HG03280 (cell line): ENCODE data around the gene TRAF3IP1.
"Not testable (repeated sequence)": the region's sequence is repeated elsewhere in the genome, so short reads cannot be mapped to it uniquely, and the experiment has no call there.

Experiments used
- ATAC-seq: cut with Tn5 transposase; IDR thresholded peaks from one replicate; pipeline ENCODE4 v1.9.1; 2021; ENCODE audit warnings: mild to moderate bottlenecking, moderate library complexity; ENCODE audit not compliant: unreplicated experiment

The TRAF3IP1 gene

DNA sequence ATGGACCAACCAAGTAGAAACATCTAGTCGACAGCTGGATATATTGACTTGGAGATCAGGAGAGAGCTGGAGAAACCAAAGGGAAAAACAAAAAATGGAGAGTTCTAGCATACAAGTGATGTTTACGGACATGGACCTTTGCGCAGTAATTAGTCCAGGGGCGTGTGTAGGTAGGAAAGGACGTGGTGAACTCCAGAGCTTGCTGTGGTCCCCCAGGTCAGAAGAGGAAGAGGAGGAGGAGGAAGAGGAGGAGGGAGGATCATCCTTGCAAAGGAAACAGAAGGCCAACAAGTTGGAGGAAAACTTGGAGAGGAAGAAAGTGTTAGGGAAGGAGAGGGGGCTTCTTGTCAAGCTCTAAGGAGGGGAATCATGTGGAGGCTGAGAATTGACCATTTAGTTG lies 17.5 kb downstream of the TRAF3IP1 start:
- ATAC-seq: no peak

DNA sequence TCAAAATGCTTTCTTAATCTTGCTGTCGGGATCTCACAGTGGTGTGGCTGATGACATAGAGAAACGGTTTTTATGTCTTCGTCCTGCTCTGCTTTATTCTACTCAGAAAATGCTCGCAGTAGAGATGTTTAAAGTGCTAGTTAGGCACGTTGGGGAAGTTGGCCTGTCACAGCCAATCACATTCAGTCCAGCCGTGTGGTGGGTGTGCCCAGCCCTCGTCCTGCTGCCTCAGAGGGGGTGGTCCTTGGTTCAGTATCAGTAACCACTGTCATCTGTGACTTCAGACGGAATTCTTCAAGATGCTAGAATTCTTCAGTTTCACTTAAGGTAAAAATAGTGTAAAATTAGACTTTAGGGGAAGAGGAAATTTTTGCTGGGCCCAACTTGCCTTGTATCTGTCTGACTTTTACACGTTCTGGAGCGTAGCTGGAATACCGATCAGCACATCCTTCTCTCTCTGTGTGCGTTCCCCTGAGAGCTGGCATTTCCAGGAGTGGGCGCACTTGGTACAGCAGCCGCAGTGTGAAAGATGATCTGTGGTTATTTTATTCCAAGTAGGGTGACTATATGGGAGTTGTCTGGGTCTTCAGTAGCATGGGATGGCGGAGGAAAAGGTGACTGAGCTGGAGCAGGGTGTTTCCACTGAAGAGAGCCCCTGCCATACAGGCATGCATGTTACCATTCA lies 18.5 kb downstream of the TRAF3IP1 start:
- ATAC-seq: no peak

DNA sequence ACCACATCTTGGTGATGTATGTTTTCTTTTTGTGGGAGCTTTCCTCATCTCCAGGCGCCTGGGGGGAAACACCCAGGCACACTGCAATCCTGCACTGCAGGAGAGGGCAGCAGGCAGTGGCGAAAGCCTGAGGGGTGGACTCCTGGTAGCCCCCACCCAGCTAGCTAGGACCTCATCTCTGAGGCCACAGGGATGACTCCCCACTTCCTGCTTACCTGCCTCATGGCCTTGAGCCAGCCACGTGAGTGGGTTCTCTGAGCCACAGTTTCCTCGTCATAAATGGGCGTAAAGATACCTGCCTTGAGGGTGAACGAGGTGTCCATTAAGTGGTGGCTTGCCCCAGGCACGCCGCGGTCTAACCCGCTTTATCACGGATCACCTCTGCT lies 19.1 kb downstream of the TRAF3IP1 start:
- no peak for ATAC-seq

DNA sequence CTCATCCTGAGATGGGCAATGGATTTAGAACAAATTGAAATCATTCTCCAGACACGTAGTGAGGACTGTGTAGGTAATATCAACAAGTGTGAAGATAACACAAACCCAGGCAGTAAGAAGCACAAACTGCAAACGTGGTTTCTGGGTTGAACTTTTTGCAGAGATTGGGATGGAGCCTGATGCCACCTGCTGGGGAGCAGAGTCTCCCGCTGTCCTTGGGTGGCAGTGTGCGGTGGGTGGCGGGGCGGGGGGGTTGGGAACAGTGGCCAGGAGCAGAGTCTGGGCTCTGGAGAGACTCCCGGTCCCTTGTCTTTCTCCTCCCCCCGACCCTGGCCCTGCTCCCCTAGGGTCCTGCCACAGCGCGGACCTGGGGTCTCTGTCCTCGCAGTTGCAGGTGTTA lies 19.5 kb downstream of the TRAF3IP1 start:
- ATAC-seq: no peak

DNA sequence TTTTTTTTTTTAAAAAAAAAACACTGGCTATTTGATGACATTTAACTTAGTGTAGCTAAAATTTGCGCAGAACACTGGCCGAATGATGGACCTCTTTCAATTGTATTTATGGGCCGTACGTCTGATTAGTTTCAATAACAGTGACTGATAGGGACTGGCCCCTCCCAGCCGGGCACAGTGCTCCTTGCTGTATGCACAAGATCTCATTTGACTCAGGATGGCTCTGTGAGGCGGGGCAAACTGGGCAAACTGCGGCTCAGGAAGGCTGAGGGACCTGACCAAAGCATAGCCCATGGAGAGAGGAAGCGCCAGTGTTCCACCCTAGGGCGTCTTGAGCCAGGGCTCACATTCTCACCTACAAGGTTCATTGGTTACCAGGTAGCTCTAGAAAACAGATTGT lies 21.2 kb downstream of the TRAF3IP1 start:
- no peak for ATAC-seq

DNA sequence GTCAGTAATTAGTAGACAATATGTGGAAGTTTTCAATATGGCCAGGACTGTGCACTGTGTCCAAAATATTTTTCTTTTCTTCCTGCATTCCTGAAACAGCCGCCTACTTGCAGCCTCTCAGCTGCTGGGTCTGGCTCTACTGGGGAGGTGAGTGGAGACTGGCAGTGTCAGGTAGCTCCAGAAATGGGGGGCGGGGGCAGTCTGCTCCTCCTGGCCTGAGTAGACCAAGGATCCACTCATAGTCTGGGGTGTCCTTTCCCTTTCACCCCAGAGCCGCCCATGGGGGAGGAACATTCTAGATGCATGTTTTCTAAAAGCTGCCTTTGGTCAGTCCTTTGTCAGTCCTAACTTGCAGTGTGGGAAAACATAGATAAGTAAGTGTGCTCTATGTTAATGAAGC lies 23.7 kb downstream of the TRAF3IP1 start:
- no peak for ATAC-seq

DNA sequence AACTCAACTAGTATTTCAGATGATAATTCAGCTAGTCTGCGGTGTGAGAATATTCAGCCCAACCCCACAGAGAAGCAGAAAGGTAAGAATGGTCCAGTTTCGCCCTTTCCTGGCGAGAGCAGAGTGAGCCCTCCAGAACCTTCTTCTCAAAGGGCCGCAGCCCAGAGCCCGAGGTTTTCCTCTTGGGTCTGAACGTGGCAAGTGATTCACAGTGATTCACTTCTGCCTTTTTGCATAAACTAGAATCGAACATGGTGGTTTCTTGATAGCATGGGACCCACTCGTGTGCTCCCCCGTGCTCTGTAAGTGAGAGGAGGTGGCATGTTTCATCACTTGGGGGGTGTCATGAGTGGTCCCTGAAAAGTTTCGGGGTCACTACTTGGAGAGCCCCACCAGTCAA lies 24.2 kb downstream of the TRAF3IP1 start:
- no peak for ATAC-seq

DNA sequence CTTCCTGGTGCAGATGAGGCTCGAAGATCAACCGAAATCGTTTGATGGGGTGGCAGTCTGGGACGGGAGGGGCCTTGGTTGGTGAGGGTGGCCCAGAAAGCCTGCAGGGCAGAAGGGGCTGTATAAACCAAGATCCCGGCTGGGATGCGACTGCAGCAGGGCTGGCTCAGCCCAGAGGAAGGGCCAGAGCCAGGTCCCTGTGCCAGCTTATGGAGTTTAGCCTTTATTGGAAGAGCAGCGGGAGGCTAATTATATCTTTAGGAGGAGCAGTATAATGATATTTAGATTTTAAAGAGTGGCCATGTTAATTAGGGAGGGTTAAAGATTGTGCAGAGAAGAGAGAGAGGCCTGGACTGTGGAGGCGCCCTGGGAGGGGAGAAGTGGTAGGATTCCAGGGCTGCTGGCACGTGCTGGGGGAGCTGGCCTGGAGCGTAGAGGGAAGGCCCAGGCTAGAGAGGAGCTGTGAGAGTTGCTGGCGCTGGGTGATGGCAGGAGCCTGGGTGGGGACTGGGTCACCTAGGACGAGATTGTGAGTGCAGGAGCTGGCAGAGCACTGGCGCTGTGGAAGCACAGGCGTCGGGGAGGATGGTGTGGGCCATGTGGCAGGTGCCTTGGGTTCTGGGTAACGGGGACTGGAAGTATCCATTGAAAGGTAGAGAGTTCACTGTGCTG lies 25.1 kb downstream of the TRAF3IP1 start:
- ATAC-seq: no peak

DNA sequence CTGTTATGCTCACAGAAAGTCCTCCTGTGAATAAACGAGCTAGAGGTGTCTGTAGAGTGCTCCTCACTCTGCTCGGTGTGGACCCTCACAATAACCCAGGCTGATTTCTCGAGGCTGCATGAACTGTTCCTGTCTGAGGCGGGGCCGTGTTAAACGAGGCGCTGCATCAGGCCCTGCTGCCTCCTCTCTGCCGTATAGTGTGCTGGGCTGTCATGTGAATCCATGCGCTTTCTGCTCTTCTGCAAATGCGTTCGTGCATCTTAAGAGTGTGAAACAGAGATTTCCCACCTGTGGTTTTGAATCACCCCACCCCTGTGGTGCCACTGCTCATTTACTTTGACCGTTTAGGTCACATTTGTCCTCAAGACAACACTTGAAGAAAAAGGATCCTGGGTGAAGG lies 26.2 kb downstream of the TRAF3IP1 start:
- ATAC-seq: no peak

DNA sequence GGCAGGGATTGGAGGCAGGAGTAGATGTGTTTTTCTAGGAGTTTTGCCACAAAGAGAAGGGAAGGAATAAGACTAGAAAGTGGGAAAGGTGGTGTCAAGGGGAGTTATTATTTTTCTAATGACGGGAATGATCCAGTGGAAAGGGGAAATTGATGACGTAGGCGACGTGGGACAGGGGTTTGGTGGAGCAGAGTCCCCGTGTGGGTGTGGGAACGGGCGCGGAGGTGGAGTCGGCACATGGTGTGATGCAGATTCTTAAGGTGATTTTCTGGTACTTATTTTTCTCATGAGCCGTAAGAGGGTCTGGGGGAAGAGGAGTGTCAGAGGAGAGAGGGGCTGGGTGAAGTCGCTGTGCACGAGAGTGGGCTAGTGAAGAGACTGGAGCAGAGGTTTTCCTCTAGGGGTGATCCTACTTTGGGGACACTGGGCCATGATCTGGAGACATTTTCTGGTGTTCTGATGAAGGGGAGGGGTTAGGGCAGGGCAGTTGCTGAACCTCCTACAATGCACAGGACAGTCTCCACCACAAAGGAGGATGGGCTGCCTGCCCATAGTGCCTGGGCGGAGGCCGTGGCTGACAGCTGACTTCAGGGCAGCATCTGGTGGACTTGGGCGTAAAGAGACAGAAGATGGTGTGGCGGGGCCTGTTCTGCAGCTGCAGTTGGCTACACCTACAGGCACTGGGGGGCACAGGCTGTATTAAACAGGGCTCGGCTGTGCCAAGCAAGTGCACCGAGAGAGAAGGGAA lies 30.0 kb downstream of the TRAF3IP1 start:
- ATAC-seq: no peak

DNA sequence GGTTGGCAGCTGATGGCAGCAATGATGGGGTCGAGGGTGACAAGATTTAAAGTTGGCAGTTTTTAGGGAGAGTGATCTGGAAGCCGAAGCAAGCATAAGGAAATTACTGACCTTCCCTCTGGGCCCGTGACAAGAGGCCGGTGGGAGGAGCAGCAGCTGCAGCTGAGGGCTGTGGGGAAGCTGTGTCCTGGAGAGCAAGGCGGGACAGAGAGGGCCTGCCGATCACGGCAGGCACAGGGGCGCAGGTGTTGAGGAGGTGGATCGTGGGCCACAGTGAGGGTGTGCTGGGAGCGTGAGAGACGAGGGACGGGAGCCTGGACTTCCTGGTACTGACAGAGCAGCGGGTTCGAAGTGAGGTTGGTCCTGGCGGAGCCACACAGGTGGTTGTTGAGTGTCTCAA lies 31.0 kb downstream of the TRAF3IP1 start:
- ATAC-seq: no peak

DNA sequence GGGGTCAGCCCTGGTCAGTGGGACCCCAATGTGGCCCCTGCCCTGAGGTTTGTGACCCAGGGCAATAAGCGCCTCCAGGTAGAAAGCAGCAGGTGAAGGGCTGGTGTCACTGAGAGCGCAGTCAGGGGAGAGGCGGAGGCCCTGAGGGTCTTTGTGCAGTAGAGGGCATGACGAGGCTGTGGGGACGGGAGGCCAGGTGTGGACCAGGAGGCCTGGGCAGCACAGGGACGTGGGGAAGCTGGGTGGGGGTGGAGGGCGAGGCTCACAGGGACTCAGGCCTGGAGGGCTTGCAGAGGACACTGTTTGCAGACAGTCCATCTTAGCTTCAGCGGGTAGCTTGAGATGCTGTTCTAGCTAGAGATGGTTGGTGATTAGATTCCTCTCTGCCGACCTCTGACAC lies 32.0 kb downstream of the TRAF3IP1 start:
- no peak for ATAC-seq

DNA sequence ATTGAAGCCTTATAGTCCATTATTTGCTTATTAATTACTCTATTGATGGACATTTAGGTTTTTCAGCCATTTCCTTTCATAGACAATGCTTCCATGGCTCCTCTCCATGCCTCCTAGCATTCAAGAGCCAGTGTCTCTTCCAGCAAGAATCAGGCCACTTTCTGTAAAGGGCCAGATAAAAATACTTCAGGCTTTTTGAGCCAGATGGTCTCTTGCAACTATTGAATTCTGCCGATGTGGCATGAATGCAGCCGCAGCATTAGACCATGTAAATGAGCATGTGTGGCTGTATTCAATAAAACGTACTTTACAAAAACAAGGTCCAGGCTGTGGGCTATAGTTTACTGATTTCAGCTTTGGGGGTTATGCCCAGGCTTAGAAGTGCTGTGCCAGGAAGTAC lies 38.5 kb downstream of the TRAF3IP1 start:
- ATAC-seq: no peak

DNA sequence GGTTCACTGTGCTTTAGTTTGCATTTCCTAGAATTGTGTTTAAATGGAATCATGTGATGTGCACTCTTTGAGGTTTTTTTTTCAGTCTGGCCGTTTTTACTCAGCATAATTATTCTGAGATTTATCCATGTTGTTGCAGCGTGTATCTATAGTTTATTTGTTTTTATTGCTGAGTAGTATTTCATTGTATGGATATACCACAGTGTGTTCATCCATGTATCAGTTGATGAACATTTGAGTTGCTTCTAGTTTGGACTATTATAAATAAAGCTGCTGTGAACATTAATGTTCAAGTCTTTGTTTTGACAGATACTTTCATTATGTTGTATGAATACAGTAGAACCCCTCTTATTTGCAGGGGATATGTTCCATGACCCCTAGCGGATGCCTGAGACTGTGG lies 39.1 kb downstream of the TRAF3IP1 start:
- ATAC-seq: no peak

DNA sequence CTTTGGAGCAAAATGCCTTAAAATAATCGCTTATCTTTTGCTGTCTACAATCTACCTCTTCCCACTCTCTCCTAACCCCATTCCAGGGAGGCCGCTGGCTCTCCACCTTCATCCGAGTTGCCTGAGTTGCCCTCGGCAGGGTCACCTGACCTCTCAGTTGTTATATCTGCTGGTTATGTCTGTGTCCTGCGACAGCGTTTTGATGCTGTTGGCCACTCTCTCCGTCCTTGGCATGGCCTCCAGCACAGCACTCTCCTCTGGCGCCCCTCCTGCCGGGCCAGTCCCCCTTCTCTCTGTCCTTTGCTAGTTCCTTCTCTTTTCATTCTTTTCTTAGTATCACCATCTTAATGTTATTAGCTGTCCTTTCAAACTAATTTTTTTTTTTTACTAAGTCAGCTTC lies 41.6 kb downstream of the TRAF3IP1 start:
- no peak for ATAC-seq

DNA sequence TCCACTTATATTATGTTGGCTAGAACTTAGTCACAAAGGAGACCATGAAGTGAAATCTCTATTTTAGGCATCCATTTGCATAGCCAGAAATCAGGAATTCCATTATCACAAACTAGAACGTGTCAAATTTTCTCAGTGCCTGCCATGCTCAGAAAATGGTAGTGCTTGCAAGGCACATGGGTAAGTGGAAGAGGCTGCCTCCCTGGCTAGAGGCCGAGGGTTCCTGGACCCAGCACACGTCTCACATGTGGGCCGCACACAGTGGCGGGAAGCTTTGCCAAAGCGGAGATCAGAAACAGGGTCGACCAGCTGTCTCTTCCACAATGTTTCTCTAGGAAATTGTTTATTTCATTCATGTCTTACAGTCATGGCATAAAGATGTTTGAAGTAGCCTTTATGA lies 42.3 kb downstream of the TRAF3IP1 start:
- no peak for ATAC-seq

DNA sequence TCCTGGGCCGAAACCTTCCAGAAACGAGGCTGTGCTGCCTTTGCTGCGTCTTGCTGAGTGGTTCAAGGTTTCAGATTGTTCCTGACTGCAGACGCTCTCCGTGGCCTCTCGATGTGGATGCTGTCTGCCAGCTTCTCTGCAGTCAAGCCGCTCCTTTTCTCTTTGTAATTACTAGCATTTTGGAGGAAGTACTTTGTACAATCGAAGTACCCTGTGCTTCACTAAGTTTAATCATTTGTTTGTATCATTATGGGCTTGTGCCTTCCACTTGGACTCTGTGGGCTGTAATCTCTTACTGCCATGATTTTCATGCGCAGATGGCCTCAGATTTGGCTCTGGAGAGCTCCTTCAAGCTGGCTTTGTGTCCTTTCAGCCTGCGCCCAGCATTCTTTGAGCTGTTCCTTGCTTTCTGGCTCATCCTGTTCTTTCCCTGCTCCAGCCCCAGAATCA lies 49.3 kb downstream of the TRAF3IP1 start:
- ATAC-seq: no peak

DNA sequence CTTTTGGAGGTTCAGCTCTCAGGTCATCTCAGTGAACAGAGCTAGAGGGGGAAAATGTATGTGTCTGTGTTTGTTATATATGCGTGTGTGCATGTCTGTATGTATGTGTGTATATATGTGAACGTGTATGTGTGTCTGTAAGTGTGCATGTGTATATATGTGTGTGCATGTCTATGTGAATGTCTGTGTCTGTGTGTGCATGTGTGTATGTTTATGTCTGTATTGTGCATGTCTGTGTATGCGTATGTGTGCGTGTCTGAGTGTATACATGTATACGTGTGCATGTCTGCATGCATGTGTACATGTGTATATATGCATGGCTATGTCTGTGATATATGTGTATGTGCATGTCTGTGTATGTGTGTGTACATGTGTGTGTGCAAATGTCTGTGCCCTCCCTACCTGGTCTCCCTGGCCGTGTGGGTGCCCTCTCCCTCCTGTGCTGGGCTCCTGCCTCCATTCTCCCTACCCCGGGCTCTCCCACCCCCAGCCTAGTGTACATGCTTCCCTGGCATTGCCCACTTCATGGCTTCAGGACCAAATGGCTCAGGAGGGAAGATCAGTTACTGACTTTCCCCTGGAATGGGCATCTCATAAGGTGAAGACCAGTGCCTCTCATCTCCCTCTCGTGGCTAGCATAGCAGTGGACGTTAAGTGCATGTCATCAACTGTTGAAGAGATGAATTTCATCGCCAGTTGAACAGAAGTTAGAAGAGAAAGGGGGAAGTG lies 49.9 kb downstream of the TRAF3IP1 start:
- no peak for ATAC-seq

DNA sequence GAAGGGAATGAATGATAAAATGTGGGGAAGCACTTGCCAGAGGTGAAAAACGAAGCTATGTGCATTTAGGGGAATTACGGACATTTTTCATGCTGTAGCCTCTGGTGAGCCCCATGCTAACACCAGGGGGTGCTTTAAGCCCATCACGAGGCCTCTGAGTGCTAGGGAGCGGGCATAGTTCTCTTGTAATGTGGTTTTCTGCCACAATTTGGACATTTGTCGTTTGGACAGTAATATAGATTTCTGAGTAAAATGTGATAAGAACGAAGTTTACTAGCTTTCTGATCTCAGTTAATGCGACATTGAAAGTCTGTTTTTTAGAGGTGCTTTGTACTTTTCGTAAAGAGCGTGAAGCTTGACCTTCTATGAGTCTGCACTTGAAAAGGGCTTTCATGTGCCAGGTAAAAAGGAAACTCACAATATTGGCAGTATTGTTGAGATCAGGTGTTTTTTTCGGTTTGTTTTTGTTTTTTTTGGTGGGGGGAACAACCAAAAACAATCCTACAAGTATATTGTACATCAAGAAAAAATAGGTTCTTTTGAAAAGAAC lies 50.6 kb downstream of the TRAF3IP1 start:
- peak; percentile 60 for ATAC-seq

DNA sequence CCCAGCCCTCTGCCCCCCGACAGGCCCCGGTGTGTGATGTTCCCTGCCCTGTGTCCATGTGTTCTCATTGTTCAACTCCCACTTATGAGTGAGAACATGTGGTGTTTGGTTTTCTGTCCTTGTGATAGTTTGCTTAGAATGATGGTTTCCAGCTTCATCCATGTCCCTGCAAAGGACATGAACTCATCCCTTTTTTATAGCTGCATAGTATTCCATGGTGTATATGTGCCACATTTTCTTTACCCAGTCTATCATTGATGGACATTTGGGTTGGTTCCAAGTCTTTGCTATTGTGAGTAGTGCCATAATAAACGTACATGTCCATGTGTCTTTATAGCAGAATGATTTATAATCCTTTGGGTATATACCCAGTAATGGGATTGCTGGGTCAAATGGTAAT lies 52.0 kb downstream of the TRAF3IP1 start:
- ATAC-seq: not testable (repeated sequence)

DNA sequence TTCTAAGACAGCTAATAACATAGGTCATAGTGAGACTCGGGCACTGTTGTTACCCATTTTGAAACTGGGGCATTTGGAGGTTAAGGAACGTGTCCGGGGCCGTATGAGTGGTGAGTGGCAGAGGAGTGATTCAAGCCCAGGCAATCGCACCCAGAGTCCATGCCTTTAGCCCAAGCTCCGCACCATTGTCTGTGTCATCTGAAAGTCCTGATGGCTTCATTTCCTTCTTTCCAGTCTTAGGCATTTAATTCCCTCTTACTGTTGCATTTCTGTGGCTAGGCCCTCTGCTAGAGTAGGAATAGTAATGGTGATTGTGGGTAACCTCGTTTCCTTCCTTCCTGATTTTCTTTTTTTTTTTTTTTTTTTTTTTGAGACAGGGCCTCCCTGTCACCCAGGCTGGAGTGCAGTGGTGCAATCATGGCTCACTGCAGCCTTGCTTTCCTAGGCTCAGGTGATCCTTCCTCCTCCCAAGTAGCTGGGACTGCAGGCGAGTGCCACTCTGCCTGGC lies 56.6 kb downstream of the TRAF3IP1 start:
- ATAC-seq: no peak
